HG02884 (cell line): ENCODE data around the gene ACTN1.
"Not testable (repeated sequence)": the region's sequence is repeated elsewhere in the genome, so short reads cannot be mapped to it uniquely, and the experiment has no call there.

Experiments
- ATAC-seq: cut with Tn5 transposase; IDR thresholded peaks from one replicate; pipeline ENCODE4 v1.9.1; 2021; ENCODE audit warnings: mild to moderate bottlenecking, moderate library complexity; ENCODE audit not compliant: unreplicated experiment

ACTN1 gene

GRCh38 chr14:68979021-68979721 lies at the start of gene ACTN1:
Gene ACTN1 (minus strand): TSS chr14:68979302. CDS start chr14:68979056, 246 bp downstream.
- ATAC-seq = no peak

- ATAC-seq = no peak
Observed at GRCh38 chr14:69027242-69027913, 48.3 kb upstream of the ACTN1 start.

- no peak for ATAC-seq
Observed at GRCh38 chr14:69023035-69023434, 43.9 kb upstream of the ACTN1 start.

GRCh38 chr14:69022093-69022492 lies 43.0 kb upstream of the ACTN1 start:
- not testable (repeated sequence) for ATAC-seq

DNA sequence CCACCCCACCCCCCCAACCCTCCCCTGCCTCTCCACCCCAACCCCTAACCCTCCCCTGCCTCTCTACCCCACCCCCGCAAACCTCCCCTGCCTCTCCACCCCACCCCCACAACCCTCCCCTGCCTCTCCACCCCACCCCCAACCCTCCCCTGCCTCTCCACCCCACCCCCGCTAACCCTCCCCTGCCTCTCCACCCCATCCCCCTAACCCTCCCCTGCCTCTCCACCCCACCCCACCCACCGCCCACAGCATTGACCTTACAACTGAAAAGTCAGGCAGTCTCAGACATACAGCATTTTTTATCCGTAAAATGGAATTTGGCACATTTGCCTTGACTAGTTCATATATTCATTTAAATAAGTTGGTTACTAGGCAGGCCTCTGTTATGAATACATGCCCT lies 38.6 kb upstream of the ACTN1 start:
- no peak for ATAC-seq

- no peak for ATAC-seq
Observed at GRCh38 chr14:69014829-69015259, 35.7 kb upstream of the ACTN1 start.

GRCh38 chr14:69013943-69014782 lies 35.1 kb upstream of the ACTN1 start:
- ATAC-seq = no peak

DNA sequence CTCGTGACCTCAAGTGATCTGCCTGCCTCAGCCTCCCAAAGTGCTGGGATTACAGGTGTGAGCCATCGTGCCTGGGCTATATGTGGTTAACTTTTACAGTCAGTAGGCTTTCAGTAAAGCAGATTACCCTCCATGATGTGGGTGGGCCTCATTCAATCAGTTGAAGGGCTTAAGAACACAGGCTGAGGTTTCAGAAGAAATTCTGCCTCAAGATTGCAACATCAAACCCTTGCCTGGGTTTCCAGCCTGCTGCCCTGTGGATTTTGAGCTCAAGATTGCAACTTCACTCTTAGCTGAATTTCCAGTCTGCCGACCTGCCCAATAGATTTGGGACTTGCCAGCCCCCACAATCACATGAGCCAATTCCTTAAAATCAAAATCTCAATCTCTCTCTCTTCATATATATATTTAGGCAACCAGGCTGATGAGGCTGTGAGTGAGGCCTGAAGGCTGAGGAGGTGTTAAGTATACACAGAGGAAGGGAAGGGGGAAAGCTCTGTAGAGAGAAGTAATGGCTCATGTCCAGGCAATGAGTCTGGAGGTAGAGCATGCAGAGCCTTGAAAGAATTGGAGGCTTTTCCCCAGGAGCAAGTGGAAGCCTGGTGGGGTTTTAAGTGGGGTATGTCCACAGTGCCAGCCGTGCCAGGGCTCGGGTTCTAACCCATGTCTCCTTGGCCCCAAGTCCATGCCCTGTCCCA lies 33.3 kb upstream of the ACTN1 start:
- no peak for ATAC-seq

DNA sequence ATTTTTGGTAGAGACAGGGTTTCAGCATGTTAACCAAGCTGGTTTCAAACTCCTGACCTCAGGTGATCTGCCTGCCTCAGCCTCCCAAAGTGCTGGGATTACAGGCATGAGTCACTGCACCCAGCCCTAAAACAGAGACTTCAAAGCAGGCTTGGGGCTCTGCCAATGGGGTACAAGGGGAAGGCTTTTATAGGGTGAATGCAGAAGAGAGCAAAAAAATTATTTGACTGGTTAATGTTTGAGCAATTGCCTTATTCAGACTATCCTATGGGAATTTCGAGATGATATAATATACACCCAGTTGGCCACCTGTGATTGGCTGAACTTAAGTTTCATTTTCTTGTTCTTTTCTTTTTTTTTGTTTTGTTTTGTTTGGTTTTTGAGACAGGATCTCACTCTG lies 31.5 kb upstream of the ACTN1 start:
- ATAC-seq = no peak

DNA sequence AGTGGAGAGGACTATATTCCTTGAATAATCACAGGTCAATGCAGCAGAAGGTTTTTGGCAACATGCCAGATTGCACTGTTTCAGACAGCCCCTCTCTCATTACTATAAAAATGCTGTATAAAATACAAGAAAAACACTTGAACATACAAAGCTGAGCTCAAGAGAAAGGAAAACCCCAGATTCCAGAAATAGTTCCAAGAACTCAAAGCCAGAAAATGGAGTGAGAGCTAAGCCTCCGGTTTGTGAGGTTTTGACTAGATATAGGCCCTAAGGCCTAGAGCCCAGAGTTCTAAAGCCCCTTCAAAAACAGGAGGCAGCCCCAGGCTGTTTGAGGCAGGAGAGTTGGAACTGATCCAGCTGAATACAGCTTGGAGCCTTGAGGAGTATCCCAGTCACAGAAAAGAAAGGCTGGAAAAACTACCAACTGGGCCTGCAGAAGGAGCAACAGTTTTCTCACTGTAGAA lies 29.4 kb upstream of the ACTN1 start:
- ATAC-seq = no peak

DNA sequence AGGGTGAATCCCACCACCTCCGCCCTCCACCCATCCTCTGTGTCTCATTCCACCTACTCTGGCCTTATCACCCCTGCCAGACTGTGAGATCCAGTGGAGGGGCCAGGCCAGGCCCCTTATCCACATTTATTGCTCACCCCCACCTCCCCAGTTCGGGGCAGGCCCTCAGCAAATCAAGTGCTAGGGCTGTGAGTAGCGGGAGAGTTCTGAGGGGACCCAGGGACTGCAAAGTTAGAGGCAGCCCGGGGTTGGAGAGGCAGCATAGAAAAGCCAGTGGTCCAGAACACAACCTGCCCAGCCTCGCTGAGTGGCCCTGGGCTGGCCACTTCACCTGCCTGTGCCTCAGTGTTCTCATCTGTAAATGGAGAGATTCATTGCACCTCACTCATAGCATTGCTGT lies 27.2 kb upstream of the ACTN1 start:
- ATAC-seq = no peak

GRCh38 chr14:69005432-69006148 lies 26.5 kb upstream of the ACTN1 start:
- ATAC-seq = no peak

DNA sequence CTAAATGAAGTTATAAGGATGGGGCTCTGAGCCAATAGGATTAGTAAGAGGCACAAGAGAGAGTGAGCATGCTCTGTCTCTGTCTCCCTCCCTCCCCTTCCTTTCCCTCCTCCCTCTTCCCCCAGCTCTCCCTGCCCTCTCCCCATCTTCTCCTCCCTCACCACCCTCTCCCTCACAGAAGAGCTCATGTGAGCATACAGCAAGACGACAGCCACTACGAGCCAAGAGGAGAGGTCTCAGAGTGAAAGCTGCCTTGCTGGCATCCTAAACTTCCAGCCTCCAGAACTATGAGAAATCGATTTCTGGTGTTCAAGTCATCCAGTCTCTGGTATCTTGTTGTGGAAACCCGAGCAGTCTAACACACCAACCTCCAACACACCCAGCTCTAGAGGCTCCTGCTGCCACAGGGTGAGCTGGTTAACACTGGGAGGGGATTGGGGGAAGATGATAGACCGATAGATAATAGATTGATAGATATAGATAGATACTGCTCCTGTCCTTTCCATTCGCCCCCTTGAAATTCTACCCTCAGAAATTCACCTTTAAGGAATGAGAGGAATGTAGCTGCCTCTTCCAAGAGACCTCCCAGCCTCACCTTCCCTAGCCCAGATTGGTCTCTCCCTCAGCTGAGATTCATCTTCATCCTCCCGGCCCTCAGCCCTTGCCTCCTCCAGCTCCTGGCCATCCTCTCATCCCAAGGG lies 25.8 kb upstream of the ACTN1 start:
- ATAC-seq = no peak

- no peak for ATAC-seq
Observed at GRCh38 chr14:69003626-69004025, 24.5 kb upstream of the ACTN1 start.

- ATAC-seq = no peak
Observed at GRCh38 chr14:69002069-69002468, 23.0 kb upstream of the ACTN1 start.

- ATAC-seq = no peak
Observed at GRCh38 chr14:69001375-69001774, 22.3 kb upstream of the ACTN1 start.

GRCh38 chr14:68998062-68998461 lies 19.0 kb upstream of the ACTN1 start:
- no peak for ATAC-seq

DNA sequence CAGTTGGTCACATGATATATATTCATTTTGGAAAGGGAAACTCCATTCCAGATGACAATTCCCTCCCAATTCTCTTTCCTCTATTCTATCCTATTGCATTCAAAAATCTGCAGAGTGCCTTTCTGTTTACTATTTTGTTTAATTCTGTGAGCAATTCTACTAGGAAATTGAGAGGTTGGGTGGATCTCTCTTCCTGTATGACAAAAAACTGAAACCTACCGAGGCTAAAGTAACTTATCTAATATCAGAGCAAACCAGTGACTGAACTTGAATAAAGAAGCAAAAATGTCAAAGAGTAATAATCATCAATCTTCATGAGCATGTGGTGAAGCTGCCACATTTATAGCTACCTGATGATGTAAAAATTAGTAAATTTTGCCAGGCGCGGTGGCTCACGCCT lies 16.6 kb upstream of the ACTN1 start:
- no peak for ATAC-seq

GRCh38 chr14:68994056-68994455 lies 15.0 kb upstream of the ACTN1 start:
- no peak for ATAC-seq

DNA sequence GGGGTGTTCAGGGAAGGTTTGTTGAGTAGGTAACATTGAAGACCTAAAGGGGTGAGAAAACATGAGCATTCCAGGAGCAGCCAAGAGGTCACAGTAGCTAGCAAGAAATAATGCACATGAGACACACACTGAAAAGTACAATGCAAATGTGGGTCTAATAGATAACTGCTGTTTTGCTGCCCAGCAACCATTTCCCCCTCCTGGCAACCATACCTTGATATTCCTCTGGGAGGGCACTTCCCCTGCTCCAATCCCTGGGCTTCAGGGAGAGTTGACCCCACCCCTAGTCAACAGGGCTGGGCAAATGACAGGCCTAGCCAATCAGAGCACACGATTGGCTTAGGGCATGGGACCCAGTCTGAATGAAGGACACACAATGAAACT lies 8.5 kb upstream of the ACTN1 start:
- no peak for ATAC-seq
